ENCODE results near the gene OR7G1.
"Not testable (repeated sequence)": the region's sequence is repeated elsewhere in the genome, so short reads cannot be mapped to it uniquely, and the experiment has no call there.

Gene OR7G1

DNA sequence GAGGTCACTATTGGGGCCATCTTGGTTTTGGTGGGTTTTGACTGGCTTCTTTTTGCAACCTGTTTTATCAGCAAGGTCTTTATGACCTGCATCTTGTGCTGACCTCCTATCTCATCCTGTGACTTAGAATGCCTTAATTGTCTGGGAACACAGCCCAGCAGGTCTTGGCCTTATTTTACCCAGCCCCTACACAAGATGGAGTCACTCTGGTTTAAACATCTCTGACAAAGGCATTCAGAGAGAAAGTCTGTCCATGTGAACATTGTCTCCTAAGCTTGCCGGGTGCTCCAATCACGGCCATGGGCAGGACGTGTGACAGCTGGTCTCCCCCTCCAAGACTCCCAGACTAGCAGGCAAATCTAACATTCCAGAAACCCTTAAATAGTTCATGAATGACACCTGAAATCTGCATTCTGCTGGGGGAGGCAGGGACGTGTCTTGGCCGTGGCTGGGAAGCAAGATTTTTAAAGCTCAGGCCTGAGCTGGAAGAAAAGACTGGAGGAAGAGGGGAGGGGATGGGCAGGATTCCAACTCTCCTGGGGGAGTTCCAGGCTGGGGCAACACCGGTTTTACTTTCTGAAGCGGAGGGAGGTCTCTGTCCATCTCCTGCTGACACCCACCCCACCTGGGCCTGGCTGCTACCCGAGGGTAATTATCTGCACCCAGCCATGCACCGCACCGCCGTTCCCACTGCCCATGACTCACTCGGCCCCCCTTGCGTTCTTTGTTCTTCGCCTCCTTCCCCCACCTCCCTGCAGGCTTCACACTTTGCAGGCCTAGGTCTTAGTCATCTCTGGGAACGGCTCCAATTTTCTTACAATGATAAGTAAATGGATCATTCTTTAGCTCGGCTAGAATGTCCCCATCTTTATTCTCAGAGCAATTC lies 40.3 kb downstream of the OR7G1 start:
- DNase-seq, result no peak

DNA sequence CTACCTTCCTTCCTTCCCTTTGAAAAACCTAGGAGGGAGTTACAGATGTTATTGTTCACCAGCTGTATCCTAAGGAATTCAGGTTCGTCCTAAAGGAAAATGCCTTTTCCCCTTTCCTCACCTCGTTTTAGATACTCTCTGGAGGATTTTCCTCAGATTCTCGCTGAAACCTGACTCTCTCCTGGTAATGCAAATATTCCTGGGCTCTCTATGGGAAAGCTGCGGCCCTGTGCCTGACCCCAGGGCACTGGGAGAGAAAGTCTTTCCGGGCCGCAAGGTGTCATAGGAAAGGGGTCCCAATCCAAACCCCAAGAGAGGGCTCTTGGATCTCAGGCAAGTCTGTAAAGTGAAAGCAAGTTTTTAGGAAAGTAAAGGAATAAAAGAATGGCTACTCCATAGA lies 41.8 kb downstream of the OR7G1 start:
- no peak for DNase-seq

DNA sequence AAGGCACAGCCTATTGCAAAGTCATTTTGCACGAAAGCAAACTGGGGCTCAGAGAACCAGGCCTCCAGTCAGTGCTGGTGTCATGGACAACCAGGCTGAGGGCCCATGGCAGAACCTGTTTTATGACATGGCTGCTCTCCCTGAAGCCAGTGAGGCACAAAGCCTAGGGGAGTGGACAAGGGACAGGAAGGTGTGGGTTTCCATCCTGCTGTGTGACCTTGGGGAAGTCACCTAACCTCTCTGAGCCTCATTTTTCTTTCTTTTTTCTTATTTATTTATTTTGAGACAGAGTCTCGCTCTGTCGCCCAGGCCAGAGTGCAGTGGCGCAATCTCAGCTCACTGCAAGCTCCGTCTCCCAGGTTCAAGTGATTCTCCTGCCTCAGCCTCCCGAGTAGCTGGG lies 43.8 kb downstream of the OR7G1 start:
- DNase-seq, result not testable (repeated sequence)

DNA sequence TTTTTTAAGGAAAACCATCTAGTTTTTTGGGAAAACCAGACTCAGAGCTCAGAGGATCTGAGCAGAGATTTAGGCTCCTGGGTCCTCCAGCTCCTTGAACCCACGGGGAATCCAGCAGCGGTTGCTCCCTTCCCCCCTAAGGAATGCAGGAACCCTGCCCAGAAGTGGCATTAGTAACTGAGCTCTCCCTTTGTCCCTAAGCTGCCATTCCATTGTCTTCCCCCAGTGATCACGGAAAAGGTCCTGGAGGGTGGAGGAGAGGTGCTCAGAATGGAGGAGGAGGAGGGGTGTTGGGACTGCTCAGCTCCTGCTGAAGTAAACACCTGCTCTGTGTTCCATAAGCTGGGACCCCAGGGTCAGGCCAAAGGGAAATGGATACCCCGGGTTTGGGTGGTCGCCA lies 45.5 kb downstream of the OR7G1 start:
- DNase-seq, result no peak

DNA sequence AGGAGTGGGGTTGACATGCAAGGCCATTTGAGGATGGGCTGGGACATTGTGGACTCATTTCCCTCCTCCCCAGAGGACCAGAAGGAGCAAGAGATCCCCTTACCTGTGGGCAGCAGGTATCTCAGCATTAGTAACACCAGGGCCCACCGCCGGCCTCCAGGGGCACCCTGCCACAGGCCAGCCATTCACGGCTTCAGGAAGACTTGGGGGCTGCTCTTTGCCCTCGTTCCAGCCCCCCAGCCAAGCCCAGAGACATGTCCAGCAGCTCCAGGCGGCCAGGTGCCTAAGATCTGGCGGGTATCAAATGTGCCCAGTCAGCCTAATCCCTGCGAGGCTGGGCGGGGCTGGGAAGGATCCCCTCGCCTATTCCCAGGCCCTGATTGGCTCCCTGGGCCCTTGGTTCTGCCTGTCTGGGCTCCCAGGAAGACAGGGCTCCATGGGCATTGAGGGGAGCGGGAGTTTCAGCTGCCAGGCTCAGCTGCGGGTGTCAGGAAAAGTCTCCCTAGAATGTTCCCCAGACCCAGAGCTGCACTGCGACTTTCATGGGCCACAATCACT lies 50.0 kb downstream of the OR7G1 start:
- DNase-seq, result no peak
